Stimulated activated CD4-positive, alpha-beta T cell treated with anti-CD3 and anti-CD28 coated beads, Interleukin-4, amount 100 ng/mL, for 24 hours (primary cell): ENCODE results near the gene ZNF277.

Experiments used
- DNase-seq: peaks from one replicate; pipeline ENCODE4 v3.0.0-alpha.2; 2020

The ZNF277 gene

GRCh38 chr7:112185005-112185834 lies 21.3 kb upstream of the ZNF277 start:
- DNase-seq = no peak

- DNase-seq = no peak
Observed at GRCh38 chr7:112186300-112186699, 20.2 kb upstream of the ZNF277 start.

GRCh38 chr7:112188257-112188656 lies 18.2 kb upstream of the ZNF277 start:
- DNase-seq = no peak

GRCh38 chr7:112189691-112190090 lies 16.8 kb upstream of the ZNF277 start:
- DNase-seq = no peak

- DNase-seq = no peak
Observed at GRCh38 chr7:112190120-112190519, 16.4 kb upstream of the ZNF277 start.

GRCh38 chr7:112192236-112193154 lies 14.0 kb upstream of the ZNF277 start:
- no peak for DNase-seq

GRCh38 chr7:112193915-112194502 lies 12.5 kb upstream of the ZNF277 start:
- DNase-seq = no peak

GRCh38 chr7:112195717-112196116 lies 10.8 kb upstream of the ZNF277 start:
- DNase-seq = no peak

GRCh38 chr7:112197322-112197721 lies 9.2 kb upstream of the ZNF277 start:
- DNase-seq = no peak

GRCh38 chr7:112199035-112199655 lies 7.3 kb upstream of the ZNF277 start:
- no peak for DNase-seq

- no peak for DNase-seq
Observed at GRCh38 chr7:112199672-112200071, 6.8 kb upstream of the ZNF277 start.

GRCh38 chr7:112201411-112201810 lies 5.1 kb upstream of the ZNF277 start:
- DNase-seq = no peak

GRCh38 chr7:112201839-112202238 lies 4.7 kb upstream of the ZNF277 start:
- no peak for DNase-seq

GRCh38 chr7:112202816-112203215 lies 3.7 kb upstream of the ZNF277 start:
- DNase-seq = peak; percentile 9

- DNase-seq = no peak
Observed at GRCh38 chr7:112203365-112203739, 3.1 kb upstream of the ZNF277 start.

GRCh38 chr7:112204499-112205342 lies 1.8 kb upstream of the ZNF277 start:
- no peak for DNase-seq

- DNase-seq = peak; percentile 29
Observed at GRCh38 chr7:112205343-112206237, 905 bp upstream of the ZNF277 start.

GRCh38 chr7:112206991-112207592 lies 597 bp downstream of the ZNF277 start:
- DNase-seq = no peak

GRCh38 chr7:112207765-112208164 lies 1.3 kb downstream of the ZNF277 start:
- DNase-seq = no peak

GRCh38 chr7:112211348-112211907 lies 4.9 kb downstream of the ZNF277 start:
- DNase-seq = no peak
